Neural cell (in vitro differentiated cells): ENCODE data around the gene ERBB4. TPM values are rescaled to one million over a fixed set of nuclear protein-coding genes. Genes with fewer than 3 reads are reported as not detected.

Experiments
- H2AFZ ChIP-seq: fragments of 200-600, 300-800 bp; sonication (generic), shearing (Covaris generic); 2 replicates; pipeline ENCODE4 v1.6.0; 2014; ENCODE audit warnings: low read depth, mild to moderate bottlenecking, antibody characterized with exemption, low read length, moderate library complexity
- H3F3A ChIP-seq: fragments of 200-600 bp; shearing (Covaris generic); 2 replicates; pipeline ENCODE4 v1.6.1; 2016; ENCODE audit warnings: mild to moderate bottlenecking, moderate library complexity, mixed read lengths, antibody characterized with exemption, low read length; ENCODE audit not compliant: insufficient read depth, poor library complexity, severe bottlenecking
- H3K27ac ChIP-seq: fragments of 200-600, 300-800 bp; sonication (generic), shearing (Covaris generic); 2 replicates; pipeline ENCODE4 v1.5.1; 2014; ENCODE audit warnings: mild to moderate bottlenecking, low read length, moderate library complexity
- H3K27me3 ChIP-seq: fragments of 300-800, 200-600 bp; sonication (generic), shearing (Covaris generic); 2 replicates; pipeline ENCODE4 v1.6.0; 2014; ENCODE audit warnings: mild to moderate bottlenecking, low read depth, low read length, moderate library complexity; ENCODE audit not compliant: insufficient read depth
- H3K36me3 ChIP-seq: fragments of 300-800, 200-600 bp; sonication (generic), shearing (Covaris generic); 2 replicates; pipeline ENCODE4 v1.5.1; 2014; ENCODE audit warnings: mild to moderate bottlenecking, antibody characterized with exemption, low read length, moderate library complexity; ENCODE audit not compliant: insufficient read depth
- H3K4me2 ChIP-seq: fragments of 300-800, 200-600 bp; sonication (generic), shearing (Covaris generic); 2 replicates; pipeline ENCODE4 v1.6.0; 2014; ENCODE audit warnings: mild to moderate bottlenecking, low read length
- H3K4me3 ChIP-seq: fragments of 300-800, 200-600 bp; sonication (generic), shearing (Covaris generic); 2 replicates; pipeline ENCODE4 v1.5.1; 2014; ENCODE audit warnings: mild to moderate bottlenecking, low read length, moderate library complexity
- H3K79me2 ChIP-seq: fragments of 200-600 bp; shearing (Covaris generic); replicated peaks from 2 replicates; pipeline ENCODE4 v1.6.0; 2014; ENCODE audit warnings: mild to moderate bottlenecking, low read length, moderate library complexity; ENCODE audit not compliant: insufficient read depth
- H3K9ac ChIP-seq: fragments of 300-800, 200-600 bp; sonication (generic), shearing (Covaris generic); 2 replicates; pipeline ENCODE4 v1.6.1; 2016; ENCODE audit warnings: mild to moderate bottlenecking, low read length, mixed read lengths
- H3K9me2 ChIP-seq: fragments of 200-600 bp; shearing (Covaris generic); 2 replicates; pipeline ENCODE4 v1.6.1; 2016; ENCODE audit warnings: mild to moderate bottlenecking, low read length, mixed read lengths; ENCODE audit not compliant: insufficient read depth
- H3K9me3 ChIP-seq: fragments of 200-600, 300-800 bp; sonication (generic), shearing (Covaris generic); 2 replicates; pipeline ENCODE4 v1.6.1; 2016; ENCODE audit warnings: mild to moderate bottlenecking, mixed run types, low read length, moderate library complexity, mixed read lengths
- H4K20me1 ChIP-seq: fragments of 200-600 bp; shearing (Covaris generic); 2 replicates; pipeline ENCODE4 v1.6.1; 2016; ENCODE audit warnings: mild to moderate bottlenecking, mixed run types; ENCODE audit not compliant: insufficient read depth
- EP300 ChIP-seq: fragments of 450-650 bp; conservative IDR thresholded peaks from 2 replicates; pipeline ENCODE4 v1.6.1; 2014; ENCODE audit warnings: antibody characterized with exemption, mild to moderate bottlenecking, moderate library complexity; ENCODE audit not compliant: poor library complexity, severe bottlenecking
- EZH2 ChIP-seq: fragments of 200-600, 300-800 bp; shearing (Covaris generic), sonication (generic); IDR thresholded peaks from 2 replicates; pipeline ENCODE4 v1.6.1; 2014; ENCODE audit warnings: antibody characterized with exemption, low read length, borderline replicate concordance, mild to moderate bottlenecking; ENCODE audit not compliant: insufficient read depth, poor library complexity, severe bottlenecking
- MXI1 ChIP-seq: fragments of 450-650 bp; conservative IDR thresholded peaks from 2 replicates; pipeline ENCODE4 v1.6.1; 2014; ENCODE audit warnings: antibody characterized with exemption, mild to moderate bottlenecking; ENCODE audit not compliant: poor library complexity, severe bottlenecking
- POLR2AphosphoS5 ChIP-seq: IDR thresholded peaks from 2 replicates; pipeline ENCODE4 v1.6.1; 2012
- RAD21 ChIP-seq: fragments of 450-650 bp; conservative IDR thresholded peaks from 2 replicates; pipeline ENCODE4 v1.6.1; 2014; ENCODE audit warnings: antibody characterized with exemption, mild to moderate bottlenecking, moderate library complexity
- REST ChIP-seq: IDR thresholded peaks from 2 replicates; pipeline ENCODE4 v1.6.1; 2012; ENCODE audit warnings: borderline replicate concordance
- SMC3 ChIP-seq: fragments of 450-650 bp; conservative IDR thresholded peaks from 2 replicates; pipeline ENCODE4 v1.6.1; 2014; ENCODE audit warnings: antibody characterized with exemption, mild to moderate bottlenecking, moderate library complexity; ENCODE audit not compliant: poor library complexity
- TAF1 ChIP-seq: IDR thresholded peaks from 2 replicates; pipeline ENCODE4 v1.6.1; 2012; ENCODE audit warnings: low read depth
- polyA plus RNA-seq: library from polyadenylated mRNA; depleted of rRNA; stranded (reverse); fragments of >200 nt; gene quantifications from 2 replicates; pipeline ENCODE4 v1.2.3, GENCODE V29; 2014
- TF ChIP-seq, protein P1 (sequence below): fragments of 450-650 bp; IDR thresholded peaks from 2 replicates; pipeline ENCODE4 v1.5.1; 2014; ENCODE audit warnings: antibody characterized with exemption, mild to moderate bottlenecking, moderate library complexity; ENCODE audit not compliant: poor library complexity, severe bottlenecking

Gene ERBB4
- polyA plus RNA-seq, 1 donor from 2014 or later, result 0.69 TPM

DNA sequence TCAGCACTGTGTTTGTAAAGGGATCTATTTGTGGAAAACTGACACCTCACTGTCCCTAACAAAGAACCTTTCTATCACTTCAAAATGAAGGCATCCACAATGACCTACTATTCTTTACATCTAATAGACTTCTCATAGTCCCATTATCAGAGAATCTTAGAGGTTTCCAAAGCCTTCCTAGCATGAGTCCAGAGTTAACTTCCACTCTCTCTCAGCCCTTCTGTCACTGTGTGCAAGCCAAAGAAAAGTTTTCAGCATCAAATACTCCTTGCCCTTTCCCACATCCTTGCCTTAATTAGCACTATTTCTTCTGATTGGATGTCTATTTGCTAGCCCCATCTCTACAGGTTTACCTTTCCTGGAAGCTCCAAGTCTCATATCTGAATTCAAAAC lies 178.5 kb downstream of the ERBB4 start:
- Histone ChIP-seq H3K9me2 (no peaks in the 10 kb centered on the region), H2AFZ (no peak overlapping the region), H3K27me3 (no peaks in the 10 kb centered on the region), H3K36me3 (no peaks in the 10 kb centered on the region), H4K20me1 (no peaks in the 10 kb centered on the region), H3K79me2 (no peaks in the 10 kb centered on the region), H3K27ac (no peak overlapping the region), H3K4me3 (no peak overlapping the region), H3F3A (no peaks in the 10 kb centered on the region), H3K9me3 (no peaks in the 10 kb centered on the region), H3K4me2 (no peak overlapping the region), H3K9ac (no peak overlapping the region)
- no peak for TF ChIP-seq EZH2
- TF ChIP-seq EP300, result no peak
- no peak for TF ChIP-seq REST

- H3K79me2 ChIP-seq, result no peaks in the 10 kb centered on the region
- TF ChIP-seq POLR2AphosphoS5 (no peak), EP300 (peak; percentile 13), MXI1 (no peak), TAF1 (no peak)
- H3K27ac ChIP-seq, result no peak overlapping the region
- no peak overlapping the region for H3K4me2 ChIP-seq
- no peaks in the 10 kb centered on the region for H3K36me3 ChIP-seq
- no peaks in the 10 kb centered on the region for H3K27me3 ChIP-seq
- H3F3A ChIP-seq, result no peaks in the 10 kb centered on the region
- H3K9ac ChIP-seq, result no peak overlapping the region
- H3K9me2 ChIP-seq, result no peaks in the 10 kb centered on the region
- no peak overlapping the region for H3K4me3 ChIP-seq
- H3K9me3 ChIP-seq, result no peaks in the 10 kb centered on the region
- H4K20me1 ChIP-seq, result no peaks in the 10 kb centered on the region
- H2AFZ ChIP-seq, result no peak overlapping the region
These were observed 179.1 kb downstream of the ERBB4 start for GRCh38 chr2:212359425-212360067.

- Histone ChIP-seq H3F3A (no peaks in the 10 kb centered on the region), H3K4me2 (no peak overlapping the region), H3K27ac (no peak overlapping the region), H3K79me2 (no peaks in the 10 kb centered on the region), H4K20me1 (no peaks in the 10 kb centered on the region), H3K9me3 (no peaks in the 10 kb centered on the region), H3K9me2 (no peaks in the 10 kb centered on the region), H3K27me3 (no peaks in the 10 kb centered on the region), H3K9ac (no peak overlapping the region), H3K4me3 (no peak overlapping the region), H2AFZ (no peak overlapping the region), H3K36me3 (no peaks in the 10 kb centered on the region)
- no peak for TF ChIP-seq RAD21
- TF ChIP-seq MXI1, result no peak
- no peak for TF ChIP-seq REST
- no peak for TF ChIP-seq EZH2
- TF ChIP-seq SMC3, result no peak
- no peak for TF ChIP-seq POLR2AphosphoS5
- TF ChIP-seq TAF1, result no peak
- no peak for TF ChIP-seq EP300
- TF ChIP-seq, protein P1, sequence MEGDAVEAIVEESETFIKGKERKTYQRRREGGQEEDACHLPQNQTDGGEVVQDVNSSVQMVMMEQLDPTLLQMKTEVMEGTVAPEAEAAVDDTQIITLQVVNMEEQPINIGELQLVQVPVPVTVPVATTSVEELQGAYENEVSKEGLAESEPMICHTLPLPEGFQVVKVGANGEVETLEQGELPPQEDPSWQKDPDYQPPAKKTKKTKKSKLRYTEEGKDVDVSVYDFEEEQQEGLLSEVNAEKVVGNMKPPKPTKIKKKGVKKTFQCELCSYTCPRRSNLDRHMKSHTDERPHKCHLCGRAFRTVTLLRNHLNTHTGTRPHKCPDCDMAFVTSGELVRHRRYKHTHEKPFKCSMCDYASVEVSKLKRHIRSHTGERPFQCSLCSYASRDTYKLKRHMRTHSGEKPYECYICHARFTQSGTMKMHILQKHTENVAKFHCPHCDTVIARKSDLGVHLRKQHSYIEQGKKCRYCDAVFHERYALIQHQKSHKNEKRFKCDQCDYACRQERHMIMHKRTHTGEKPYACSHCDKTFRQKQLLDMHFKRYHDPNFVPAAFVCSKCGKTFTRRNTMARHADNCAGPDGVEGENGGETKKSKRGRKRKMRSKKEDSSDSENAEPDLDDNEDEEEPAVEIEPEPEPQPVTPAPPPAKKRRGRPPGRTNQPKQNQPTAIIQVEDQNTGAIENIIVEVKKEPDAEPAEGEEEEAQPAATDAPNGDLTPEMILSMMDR, result no peak
These were observed 181.0 kb downstream of the ERBB4 start for GRCh38 chr2:212357606-212358005.
